ENCODE data around the gene ALG12. TPM values are rescaled to one million over a fixed set of nuclear protein-coding genes. Genes with fewer than 3 reads are reported as not detected.

The ALG12 gene
- total RNA-seq, 3 donors from 2014 or later (not counting 1 experiment from before 2014, with no cell fraction given) = 17.2 to 22.7 (median 19.2) TPM

DNA sequence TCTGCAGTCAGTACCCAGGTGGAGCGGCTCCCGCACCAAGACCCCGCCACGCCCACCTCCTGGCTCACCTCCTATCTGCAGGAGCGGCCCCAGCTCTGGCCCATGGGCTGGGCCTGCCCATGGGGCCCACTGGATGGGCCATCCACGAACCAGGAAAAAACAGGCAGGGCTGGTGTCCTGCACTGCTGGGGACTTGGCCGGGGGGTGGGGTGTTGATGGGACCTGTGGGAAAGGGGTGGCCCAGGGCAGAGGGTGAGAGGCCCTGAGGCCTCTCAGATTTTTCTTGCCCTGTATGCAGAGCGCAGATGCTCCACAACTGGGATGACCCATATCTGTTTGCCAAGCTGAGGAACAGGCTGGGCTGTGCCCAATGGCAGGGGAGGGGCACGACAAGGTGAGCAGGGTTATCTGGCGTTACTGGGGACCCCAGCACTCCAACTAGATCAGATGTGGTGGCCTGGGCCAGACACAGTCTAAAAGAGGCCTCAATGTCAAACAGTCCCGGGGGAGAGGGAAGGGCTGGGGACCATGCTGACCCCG, 39.7 kb upstream of the ALG12 start:
- Mint-ChIP-seq H3K27me3 (ENCODE audit: low read depth in 2 of 2) (no peaks in the 10 kb centered on the region), H3K4me1 (peaks cover 5 to 16% of the 10 kb centered on the region in 2 donors), H3K4me3 (no peak overlapping the region), H3K9me3 (no peaks in the 10 kb centered on the region), H3K36me3 (no peaks in the 10 kb centered on the region), H3K27ac (peak overlapping the region in 1 of 2 donors; percentile 83)
- Histone ChIP-seq H3K9me3 (ENCODE audit: control insufficient read depth, insufficient read depth, low read length) (no peaks in the 10 kb centered on the region), H3K4me1 (ENCODE audit: control insufficient read depth, insufficient read depth, low read length) (peaks cover 28% of the 10 kb centered on the region), H3K27ac (ENCODE audit: low read length) (no peak overlapping the region), H3K27me3 (ENCODE audit: control insufficient read depth, insufficient read depth, low read length) (no peaks in the 10 kb centered on the region), H3K36me3 (ENCODE audit: control insufficient read depth, insufficient read depth, low read length) (peaks cover 4% of the 10 kb centered on the region), H3K4me3 (ENCODE audit: low read length) (no peak overlapping the region)
- no peak for DNase-seq
- intact Hi-C loops (cut with micrococcal nuclease) = no loop called here
- TF ChIP-seq, protein P1, sequence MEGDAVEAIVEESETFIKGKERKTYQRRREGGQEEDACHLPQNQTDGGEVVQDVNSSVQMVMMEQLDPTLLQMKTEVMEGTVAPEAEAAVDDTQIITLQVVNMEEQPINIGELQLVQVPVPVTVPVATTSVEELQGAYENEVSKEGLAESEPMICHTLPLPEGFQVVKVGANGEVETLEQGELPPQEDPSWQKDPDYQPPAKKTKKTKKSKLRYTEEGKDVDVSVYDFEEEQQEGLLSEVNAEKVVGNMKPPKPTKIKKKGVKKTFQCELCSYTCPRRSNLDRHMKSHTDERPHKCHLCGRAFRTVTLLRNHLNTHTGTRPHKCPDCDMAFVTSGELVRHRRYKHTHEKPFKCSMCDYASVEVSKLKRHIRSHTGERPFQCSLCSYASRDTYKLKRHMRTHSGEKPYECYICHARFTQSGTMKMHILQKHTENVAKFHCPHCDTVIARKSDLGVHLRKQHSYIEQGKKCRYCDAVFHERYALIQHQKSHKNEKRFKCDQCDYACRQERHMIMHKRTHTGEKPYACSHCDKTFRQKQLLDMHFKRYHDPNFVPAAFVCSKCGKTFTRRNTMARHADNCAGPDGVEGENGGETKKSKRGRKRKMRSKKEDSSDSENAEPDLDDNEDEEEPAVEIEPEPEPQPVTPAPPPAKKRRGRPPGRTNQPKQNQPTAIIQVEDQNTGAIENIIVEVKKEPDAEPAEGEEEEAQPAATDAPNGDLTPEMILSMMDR (IDR thresholded peaks at IDR 0.05) = no peak
- WGBS (ENCODE audit: insufficient coverage) = 97% methylated on average over 12 of the region's 12 CpGs
- ATAC-seq = no peak

DNA sequence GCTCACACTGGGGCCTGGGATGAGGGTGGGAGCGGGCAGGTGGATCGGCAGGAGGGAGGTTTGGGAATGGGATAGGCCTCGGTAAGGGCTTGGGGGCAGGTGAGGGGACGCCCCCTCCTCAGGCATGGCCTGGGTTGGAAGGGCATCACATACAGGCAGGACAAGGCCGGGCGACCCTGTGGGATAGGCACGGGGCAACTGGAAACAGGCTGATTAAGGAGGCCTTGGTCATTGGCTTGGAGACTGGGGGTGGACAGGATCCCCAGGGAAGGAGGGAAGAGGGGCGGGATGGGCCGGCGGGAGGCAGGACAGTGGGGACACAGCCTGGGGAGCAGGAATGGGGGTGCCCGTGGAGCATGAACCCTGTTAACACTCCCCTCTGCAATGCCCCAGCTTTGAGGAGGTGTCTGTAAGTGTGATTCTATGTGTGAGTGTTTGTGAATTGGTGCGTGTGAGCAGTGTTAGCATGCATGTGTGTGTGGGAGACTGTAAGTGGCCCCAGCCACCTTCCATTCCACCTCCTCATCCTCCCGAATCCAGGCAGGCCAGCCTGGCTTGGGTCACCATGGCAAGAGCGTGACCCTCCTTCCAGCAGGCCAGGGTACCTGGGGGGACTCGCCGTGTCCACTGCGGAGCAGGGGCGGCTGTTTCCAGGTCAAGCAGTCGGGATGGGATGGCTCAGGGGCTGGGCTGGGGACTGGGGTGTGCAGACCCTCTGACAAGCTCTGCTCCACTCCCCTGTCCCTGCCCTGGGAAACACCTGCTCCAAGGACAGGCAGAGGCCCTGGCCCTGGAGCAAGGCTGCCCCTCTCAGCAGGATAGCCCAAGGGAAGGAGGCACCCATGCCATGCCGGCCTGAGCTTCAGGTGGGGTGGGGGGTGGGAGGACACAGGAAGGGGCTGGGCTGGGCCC, 38.9 kb upstream of the ALG12 start:
- intact Hi-C loops (cut with micrococcal nuclease) = no loop called here
- H3K9me3 ChIP-seq (ENCODE audit: control insufficient read depth, insufficient read depth, low read length) = no peaks in the 10 kb centered on the region
- H3K27ac ChIP-seq (ENCODE audit: low read length) = no peak overlapping the region
- Mint-ChIP-seq H3K27ac (no peak overlapping the region), H3K4me1 (peaks cover 5 to 16% of the 10 kb centered on the region in 2 donors), H3K9me3 (no peaks in the 10 kb centered on the region), H3K4me3 (no peak overlapping the region), H3K36me3 (no peaks in the 10 kb centered on the region), H3K27me3 (ENCODE audit: low read depth in 2 of 2) (no peaks in the 10 kb centered on the region)
- TF ChIP-seq, protein P1 (IDR thresholded peaks at IDR 0.05) = no peak
- H3K36me3 ChIP-seq (ENCODE audit: control insufficient read depth, insufficient read depth, low read length) = no peaks in the 10 kb centered on the region
- no peaks in the 10 kb centered on the region for H3K27me3 ChIP-seq (ENCODE audit: control insufficient read depth, insufficient read depth, low read length)
- no peak overlapping the region for H3K4me3 ChIP-seq (ENCODE audit: low read length)
- no peak for DNase-seq
- WGBS (ENCODE audit: insufficient coverage) = 93% methylated on average over 19 of the region's 20 CpGs
- ATAC-seq = no peak
- peaks cover 20% of the 10 kb centered on the region for H3K4me1 ChIP-seq (ENCODE audit: control insufficient read depth, insufficient read depth, low read length)

DNA sequence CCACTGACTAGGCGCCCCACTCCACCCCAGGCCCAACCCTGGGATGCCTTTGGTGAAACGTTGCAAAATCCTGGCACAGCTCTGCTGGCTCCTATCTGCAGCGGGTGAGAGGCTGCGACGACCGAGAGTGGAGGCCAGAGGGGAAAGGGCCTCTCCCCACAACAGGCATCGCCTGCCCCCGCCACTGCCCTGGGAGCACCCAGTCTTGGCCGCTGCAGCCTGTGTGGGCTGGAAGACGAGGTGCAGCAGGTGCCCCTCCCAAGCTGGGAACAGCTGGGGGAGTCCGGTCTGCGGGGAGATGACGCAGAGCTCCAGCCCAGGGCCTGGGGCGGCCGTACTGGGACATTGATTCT, 38.2 kb upstream of the ALG12 start:
- H3K4me3 Mint-ChIP-seq = no peak overlapping the region
- WGBS (ENCODE audit: insufficient coverage) = 93% methylated on average over 15 of the region's 15 CpGs
- Histone ChIP-seq H3K9me3 (ENCODE audit: control insufficient read depth, insufficient read depth, low read length) (no peaks in the 10 kb centered on the region), H3K27ac (ENCODE audit: low read length) (no peak overlapping the region), H3K36me3 (ENCODE audit: control insufficient read depth, insufficient read depth, low read length) (no peaks in the 10 kb centered on the region), H3K4me1 (ENCODE audit: control insufficient read depth, insufficient read depth, low read length) (peaks cover 15% of the 10 kb centered on the region), H3K4me3 (ENCODE audit: low read length) (no peak overlapping the region), H3K27me3 (ENCODE audit: control insufficient read depth, insufficient read depth, low read length) (no peaks in the 10 kb centered on the region)
- H3K27ac Mint-ChIP-seq = no peak overlapping the region
- intact Hi-C loops (cut with micrococcal nuclease) = no loop called here
- no peaks in the 10 kb centered on the region for H3K36me3 Mint-ChIP-seq
- H3K27me3 Mint-ChIP-seq (ENCODE audit: low read depth in 2 of 2) = no peaks in the 10 kb centered on the region
- no peak for ATAC-seq
- TF ChIP-seq, protein P1 (IDR thresholded peaks at IDR 0.05) = no peak
- peaks cover under 1 to 10% of the 10 kb centered on the region in 2 donors for H3K4me1 Mint-ChIP-seq
- no peak for DNase-seq
- no peaks in the 10 kb centered on the region for H3K9me3 Mint-ChIP-seq
